CD4-positive, alpha-beta T cell treated with Interleukin-6 at 100 ng/mL for 8 hours (primary cell): Measurements from ENCODE around the gene CCDC12.

Experiments
- DNase-seq: peaks from one replicate; pipeline ENCODE4 v3.0.0-alpha.2; 2020; ENCODE audit warnings: mixed read lengths, low spot score

Gene CCDC12

DNA sequence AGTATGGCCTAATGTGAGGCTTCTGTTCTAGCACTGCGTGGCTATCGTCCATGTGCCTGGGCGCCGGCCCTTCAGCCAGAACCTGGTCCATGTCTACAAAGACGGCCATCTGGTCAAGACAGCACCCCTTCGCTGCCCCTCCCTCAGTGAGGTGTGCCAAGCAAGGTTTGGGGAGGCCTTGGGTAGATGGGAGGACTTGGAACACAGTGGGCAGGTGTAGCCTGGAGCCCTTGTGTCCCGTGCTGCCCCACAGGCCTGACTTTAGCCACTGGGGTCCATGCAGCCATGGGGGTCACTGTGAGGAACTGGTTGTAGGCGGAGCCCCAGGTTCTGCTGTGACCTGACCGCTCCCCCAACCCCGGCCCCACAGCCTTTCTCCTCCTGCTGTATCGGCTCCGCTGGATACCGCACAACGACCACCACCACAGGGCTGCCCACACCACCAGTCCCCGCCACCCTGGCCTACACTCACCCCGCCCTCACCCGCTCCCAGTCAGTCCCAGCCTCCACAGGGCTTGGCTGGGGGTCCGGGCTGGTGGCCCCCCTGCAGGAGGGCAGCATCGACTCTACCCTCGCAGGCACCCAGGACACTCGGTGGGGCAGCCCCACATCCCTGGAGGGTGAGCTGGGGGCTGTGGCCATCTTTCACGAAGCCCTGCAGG lies 19.5 kb upstream of the CCDC12 start:
- DNase-seq = no peak

DNA sequence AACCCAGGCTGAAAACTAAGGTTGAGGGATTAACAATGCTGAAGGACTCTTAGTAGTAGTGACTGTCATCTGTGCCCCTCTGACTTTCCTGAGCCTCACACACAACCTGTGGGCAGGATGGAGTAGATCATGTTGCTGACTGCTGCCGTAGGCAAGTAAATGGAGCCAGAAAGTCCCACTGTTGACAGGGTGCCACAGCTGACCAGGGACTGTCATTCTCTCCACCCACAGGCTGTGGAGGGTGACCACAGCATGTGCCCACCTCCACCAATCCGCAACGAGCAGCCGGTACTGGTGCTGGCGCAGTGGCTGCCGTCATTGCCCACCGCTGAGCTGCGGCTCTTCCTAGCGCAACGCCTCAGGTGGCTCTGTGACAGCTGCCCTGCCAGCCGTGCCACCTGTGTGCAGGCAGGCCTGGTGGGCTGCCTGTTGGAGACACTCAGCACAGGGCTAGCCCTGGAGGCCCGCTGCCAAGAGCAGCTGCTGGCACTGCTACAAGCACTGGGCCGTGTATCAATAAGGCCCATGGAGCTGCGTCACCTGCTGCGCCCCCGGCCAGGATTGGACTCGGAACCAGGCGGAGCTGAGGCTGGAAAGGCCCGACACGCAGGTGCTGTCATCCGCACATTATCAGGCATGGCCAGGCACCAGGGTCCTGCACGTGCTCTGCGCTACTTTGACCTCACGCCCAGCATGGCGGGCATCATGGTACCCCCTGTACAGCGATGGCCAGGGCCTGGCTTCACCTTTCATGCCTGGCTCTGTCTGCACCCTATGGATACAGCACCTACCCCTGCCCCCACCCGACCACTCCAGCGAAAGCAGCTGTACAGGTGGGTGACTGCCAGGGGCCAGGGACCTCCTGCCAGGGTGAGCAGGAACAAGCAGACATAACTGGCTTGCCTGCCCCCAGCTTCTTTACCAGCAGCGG lies 18.5 kb upstream of the CCDC12 start:
- DNase-seq = no peak

DNA sequence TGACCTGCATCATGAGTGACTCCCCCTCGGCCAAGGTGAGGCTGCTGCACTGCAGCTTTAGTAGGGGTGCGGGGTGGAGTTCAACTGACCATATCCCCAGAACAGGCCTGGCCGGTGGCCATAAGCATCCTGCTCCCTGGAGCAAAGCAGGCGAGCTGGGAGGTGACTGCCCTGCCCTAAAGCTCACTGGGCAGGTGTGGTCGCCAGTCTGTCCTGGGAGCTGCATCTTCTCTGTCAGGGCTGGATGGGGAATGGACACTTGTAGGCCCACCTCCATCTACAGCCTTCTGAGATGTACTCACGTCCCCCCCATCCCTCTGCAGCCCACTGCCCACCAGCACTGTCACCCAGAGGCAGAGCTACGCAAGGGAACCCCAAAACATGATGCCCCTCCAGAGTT lies 17.4 kb upstream of the CCDC12 start:
- DNase-seq = no peak

DNA sequence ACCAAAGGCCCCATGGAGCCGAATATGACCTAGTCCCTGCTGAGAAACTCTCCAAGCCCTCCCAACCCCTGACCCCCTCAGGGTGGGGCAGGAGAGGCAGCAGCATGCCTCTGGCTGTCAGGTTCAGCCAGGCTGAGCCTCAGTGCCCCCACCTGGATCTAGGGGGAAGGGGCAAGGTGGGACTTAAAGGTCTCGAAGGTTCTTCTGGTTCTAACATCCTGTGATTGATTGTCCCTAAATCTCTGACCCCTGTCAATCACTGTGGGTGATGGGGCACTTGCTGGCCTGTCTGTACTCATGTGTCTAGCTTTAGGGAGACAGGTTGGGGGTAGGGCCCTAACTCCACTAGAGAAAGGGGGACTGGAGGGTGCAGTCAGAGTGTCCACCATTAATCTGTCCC lies 16.7 kb upstream of the CCDC12 start:
- no peak for DNase-seq

DNA sequence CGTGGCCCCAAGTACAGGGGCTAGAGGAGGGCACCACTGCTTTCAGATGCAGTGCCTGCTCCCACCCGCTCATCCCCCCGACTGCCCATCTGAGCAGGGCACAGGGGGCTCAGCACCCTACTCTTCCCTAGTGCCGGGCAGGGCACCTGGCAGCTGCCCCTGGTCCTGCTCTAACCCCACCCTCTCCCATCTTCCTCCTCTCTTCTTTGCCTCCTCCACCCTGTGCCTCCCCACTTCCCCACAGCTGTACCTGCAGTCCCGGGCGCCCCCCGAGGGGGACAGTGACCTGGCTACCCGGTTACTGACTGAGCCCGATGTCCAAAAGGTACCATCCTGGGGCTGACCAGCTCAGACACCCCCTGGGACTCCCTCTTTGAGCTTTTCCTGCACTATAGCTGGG lies 15.7 kb upstream of the CCDC12 start:
- no peak for DNase-seq

DNA sequence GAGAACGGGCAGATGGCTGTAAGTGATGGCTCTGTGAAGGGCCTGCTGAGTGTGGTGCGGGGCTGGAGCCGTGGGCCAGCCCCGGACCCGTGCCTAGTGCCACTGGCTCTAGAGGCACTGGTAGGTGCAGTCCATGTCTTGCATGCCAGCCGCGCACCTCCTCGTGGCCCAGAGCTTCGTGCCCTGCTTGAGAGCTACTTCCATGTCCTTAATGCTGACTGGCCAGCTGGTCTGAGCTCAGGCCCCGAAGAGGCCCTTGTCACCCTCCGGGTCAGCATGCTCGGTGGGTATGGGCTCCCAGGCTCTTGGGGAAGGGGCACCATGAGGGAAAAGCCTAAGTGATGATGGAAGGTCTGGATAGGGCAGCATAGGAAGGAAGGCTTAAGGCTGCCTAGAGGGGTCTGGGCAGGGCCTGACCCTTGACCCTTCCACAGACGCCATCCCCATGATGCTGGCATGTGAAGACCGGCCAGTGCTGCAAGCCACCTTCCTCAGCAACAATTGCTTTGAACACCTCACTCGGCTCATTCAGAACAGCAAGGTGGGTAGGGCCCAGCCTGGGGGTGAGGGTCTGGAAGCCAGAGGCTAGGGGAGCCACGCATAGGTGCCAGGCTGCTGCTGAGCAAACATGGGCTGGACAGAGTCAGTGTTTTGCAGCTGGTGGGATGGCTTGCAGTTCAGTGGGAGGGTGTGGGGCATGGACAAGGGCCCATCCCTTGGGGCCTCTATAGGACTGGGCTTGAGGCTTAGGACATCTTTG lies 15.0 kb upstream of the CCDC12 start:
- no peak for DNase-seq

DNA sequence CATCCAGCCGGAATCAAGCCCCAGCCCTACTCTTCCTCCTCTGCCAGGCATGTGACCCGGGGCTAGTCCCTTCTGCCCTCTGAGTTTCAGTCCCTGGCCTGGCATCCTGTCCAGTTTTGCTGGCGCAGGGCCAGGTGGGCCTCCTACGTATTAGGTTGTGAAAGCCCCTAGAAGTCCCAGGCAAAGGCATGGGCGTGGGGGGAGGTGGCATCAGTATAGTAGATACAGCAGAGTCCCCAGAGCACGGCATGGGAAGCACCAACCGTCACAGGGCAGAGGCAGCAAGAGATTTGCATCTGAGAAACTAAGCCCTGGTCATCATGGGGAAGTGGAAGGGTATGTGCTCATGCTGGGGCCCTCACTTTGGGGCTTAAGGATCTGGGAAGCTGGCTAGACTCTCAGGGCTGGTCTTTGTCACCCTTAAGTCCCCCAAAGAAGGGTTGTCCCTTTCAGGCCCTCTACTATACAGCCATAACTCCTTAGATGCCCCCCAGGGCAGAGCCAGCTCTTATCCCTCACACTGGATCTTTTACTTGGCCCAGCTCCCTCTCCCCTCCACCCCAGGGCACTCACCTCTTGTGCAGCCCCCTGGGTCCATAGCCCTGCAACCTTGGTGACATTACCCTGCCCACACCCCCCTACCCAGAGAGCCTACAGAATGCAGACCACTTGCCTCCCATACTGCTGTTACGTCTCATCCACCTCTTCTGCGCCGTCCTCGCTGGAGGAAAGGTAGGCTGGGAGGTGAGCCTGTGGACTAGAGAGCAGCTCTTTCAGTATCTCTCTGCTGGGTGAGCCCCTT lies 14.2 kb upstream of the CCDC12 start:
- DNase-seq = no peak

DNA sequence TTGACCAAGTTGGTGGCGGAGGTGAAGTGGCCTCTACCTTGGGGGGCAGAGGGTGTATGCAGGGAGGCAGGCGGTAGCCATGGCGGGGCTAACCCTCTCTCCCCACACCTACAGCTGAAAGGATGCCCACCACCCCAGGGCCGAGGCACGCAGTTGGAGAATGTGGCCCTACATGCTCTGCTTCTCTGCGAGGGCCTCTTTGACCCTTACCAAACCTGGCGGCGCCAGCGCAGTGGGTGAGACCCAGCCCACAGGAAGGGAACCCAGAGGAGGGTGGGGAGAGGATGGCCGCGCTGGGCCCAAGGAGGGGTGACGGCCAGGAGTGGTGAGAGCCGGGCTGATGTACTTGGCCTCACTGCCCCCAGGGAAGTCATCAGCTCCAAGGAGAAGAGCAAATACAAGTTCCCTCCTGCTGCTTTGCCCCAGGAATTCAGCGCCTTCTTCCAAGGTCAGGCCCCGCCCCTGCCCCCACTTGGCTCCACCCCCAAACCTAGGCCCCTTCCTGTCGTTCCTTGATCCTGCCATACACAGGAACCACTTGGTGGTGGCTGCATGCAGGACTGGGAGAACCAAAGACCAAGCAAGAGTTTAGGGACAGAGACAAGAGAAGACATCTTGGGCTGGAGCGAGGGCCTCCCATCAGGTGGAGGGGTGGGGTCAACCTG lies 12.7 kb upstream of the CCDC12 start:
- DNase-seq = no peak

DNA sequence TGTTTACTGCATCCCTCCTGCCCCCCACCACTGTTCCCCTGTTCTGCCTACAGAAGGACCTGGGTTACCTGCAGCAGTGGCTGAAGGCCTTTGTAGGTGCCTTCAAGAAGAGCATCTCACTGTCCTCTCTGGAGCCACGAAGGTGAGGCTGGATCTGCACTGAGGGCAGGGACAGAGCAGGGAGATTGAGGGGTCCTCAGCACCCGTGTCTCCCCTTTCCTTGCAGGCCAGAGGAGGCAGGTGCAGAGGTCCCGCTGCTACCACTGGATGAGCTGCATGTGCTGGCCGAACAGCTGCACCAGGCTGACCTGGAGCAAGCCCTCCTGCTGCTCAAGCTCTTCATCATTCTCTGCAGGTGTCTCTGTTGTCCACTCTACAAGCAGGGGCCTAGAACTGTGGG lies 12.1 kb upstream of the CCDC12 start:
- DNase-seq = no peak

DNA sequence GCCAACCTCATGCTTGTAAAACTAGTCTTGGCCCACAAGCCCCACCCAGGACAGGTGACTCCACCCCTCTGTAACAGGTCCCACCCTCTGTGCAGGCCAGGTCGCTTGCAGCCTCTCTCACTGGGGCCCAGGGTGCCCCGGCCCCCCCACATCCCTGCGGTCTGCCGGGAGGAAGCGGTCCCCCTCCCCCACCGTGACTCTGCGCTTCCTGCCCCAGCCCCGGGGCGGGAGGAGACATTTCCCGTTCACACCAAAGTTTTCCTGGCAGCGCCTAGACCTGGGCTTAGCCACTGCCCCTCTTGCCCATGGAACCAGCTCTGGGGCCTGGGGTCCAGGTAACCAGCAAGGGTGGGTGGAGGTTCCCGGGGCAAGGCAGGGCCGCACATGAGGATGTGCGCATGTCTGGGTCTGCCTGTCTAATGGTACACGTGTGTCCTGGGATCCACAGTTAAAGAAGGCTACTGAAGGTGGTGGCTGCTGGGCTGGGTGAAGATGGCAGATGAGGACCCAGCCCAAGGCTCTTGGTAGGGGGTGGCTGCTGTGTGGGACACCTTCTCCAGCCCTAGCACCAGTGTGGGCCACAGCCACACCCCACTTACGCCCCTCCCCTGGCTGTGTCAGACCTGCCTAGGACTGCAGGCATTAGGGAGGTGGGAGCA lies 11.3 kb upstream of the CCDC12 start:
- peak; percentile 95 for DNase-seq

DNA sequence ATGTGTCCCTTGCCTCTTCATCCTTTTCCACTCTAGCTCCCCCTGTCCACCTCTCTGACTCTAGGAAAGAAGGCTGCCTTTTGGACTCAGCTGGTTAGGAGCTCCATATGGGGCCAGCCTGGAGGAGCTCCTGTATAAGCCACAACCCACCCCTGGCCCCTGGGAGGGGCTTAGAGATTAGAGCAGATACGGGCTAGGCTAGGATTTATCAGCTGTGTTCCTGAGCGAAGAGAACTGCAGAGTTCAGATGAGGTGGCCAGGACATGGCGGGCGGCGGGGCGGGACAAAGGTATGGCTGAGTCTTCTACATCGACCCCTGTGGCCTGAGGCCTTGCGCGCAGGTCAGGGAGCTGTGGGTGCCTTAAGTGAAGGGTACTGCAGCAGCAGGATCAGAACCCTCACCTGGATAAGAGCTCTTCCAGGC lies 10.8 kb upstream of the CCDC12 start:
- DNase-seq = no peak

DNA sequence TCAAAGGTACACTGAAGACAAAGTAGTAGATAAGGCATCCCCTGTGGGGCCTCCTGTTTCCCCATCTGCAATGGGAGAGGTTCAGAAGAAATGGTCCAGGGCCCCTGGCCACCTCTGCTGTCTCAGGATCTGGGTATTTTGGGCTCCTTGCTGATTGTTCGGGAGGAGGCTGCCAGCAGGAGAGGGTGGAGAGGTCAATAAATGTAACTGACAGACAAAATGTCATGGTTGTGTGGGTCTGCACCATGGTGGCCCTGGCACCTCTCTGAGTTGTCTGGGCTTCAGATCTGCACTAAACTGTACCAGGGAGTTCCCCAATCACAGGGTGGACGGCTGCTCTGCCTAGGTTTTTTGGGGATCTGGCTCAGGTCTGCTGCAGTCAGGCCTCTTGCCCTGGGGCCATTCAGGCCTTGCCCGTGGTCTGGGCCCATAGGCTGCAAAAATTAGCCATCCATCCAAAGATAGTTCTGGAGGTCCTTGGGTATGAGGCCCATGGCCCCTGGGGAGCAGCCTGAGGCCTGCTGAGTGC lies 10.3 kb upstream of the CCDC12 start:
- no peak for DNase-seq

DNA sequence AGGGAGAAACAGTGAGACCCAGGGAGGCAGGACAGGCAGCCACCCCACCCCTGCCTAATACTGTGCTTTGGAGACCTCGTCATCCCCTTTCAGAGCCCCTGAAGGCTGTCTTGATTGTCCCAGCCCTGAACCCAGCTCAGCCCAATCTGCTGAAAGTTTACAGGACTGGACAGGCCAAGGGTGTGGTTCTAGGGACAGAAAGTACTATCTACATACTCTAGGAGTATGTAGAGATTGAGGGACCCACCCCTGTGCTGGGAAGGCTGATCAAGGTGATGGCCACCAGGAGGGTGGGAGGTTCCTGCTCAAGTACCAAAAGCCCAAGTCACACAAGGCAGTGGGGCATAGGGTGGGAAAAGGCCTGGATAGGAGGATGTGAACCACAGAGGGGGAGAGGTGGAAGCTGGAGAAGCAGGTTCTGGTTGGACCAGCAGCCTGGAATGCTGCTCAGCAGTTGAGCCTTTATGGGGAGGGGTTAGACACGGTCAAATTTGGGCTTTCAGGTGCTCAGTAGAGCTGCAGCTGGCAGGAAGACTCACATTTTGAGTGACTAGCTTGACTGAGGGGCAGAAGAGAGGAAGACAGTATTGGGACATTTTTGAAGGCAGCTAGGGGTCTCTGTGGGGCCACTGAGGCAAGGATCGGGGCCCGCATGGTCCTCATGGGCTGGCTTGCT lies 9.6 kb upstream of the CCDC12 start:
- no peak for DNase-seq

DNA sequence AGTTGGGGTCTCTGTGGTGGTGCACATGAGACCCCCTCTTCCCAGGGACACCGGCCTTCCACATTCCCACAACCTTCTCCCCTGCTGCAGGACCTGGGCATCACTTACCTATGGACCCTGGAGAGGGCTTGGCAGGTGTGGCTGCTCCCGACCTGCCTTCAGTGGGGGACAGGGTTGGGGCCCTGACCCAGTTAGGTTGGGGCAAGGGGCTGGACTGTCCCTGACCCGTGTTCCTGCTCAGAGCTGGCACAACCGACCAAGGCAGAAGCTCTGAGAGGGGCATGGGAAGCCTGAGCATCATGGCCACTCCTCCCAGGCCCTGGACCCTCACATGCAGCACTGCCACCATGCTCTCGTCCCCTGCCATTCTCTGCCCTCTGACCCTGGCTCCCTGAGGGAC lies 9.0 kb upstream of the CCDC12 start:
- no peak for DNase-seq

DNA sequence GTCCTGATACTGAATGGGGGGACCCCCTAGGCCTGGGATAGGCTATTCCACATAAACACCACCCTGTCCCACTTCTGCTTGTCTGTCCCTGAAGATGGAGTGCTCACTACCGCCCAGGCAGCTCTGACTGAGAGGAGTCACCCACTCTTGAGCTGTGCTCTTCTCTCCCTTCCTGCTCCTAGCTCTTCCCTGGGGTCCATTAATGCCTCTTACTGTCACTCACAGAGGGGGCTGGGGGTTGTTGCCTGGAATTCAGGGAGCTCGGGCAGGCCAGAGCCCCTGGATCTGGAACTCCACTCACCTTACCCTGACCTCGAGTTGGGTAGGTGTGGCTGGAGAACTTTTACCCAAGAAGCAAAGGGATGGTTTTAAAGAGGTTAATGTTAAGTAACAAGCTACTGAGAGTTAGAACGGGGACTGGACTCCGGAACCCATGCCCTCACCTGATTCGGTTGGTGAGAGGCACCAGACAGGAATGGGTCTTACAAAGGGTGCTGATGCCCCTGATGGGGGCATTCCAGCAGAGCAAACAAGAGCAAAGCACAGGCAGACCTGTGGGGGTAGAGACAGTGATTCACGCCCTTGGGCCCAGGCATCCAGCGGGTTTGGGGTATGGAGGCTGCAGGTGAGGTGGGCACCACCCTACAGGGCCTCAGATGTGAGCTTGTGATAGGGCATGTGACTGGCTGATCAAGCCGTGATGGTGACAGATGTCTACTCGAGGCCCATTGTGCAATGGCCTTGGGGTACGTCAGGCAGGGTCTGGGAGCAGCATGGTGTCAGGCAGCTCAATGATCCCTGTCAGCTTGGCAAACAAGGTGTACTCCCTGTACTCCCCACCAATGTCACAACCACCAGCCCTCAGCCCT lies 8.3 kb upstream of the CCDC12 start:
- no peak for DNase-seq

DNA sequence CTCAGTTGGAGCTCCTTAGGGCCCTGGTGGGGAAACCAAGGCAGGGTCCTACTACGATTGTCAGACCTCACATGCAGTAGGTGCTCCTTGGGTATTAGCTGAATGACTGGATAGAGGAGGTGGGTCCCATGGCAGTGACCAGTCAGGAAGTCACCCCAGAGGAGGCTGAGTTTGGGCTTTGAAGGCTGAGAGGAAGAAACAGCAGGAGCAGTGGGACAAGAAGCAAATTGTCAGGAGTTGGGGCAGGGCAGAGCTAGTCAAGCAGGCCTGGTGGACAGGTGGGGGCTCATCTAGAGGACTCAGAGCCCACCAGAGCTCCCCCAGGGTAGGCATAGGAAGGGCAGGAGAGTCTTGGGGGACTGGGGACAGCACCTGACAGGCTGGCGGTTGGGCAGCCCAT lies 6.0 kb upstream of the CCDC12 start:
- no peak for DNase-seq

DNA sequence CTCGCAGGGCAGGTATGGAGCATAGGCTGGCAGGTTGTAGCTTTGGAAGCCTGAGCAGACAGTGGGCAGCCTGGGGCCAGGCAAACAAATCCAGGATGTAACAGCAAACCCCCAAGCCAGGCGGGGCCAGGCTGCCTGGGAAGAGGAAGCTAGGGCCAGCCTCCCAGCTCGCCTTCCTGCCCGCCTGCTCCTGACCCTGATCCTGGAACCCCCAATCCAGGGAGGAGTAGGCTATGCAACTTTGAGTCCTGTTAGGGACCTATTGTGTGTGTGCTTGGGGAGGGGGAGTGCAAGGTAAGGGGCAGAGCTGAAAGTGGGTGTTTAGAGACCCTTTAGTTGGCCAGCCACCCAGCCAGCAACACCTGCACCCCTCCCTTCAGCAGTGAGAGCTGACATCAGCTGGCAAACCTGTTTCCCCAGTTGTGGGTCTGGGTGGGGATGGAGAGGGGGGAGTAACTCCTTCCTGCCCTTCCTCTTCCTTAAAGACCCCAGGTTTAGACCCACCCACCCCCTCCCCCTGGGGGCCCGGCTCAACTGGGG lies 5.5 kb upstream of the CCDC12 start:
- DNase-seq = no peak

DNA sequence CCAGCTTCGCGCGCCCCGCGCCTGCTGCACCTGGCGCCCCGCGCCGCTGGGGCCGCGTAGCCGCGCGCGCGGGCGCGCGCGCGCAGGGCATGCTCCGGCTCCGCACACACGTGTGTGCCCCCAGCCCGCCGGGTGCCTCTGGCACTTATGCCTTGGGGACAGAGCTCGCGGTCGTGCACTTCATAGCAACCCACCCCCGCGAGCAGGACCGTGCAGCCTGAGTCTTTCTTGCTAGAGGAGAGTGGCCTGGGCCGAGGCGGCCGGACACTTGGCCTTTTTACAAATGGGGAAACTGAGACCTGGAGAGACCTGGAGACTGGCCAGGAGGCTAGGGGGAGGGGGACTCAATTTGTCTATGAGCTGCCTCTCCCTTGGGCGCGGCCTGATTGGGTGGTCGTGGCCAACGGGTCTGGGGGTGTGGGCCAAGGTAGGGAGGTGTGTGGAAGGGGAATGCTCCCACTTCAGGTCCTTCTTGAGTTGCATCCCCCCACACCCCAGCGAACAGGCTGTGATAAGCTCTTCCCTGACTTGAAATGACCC lies 3.5 kb upstream of the CCDC12 start:
- no peak for DNase-seq
